GM12891 (cell line): ENCODE measurements around the gene POLG.

ENCODE experiments used
- PAX5 ChIP-seq: IDR thresholded peaks from 2 replicates; pipeline ENCODE4 v1.6.1; 2011; ENCODE audit warnings: low read length, moderate library complexity, mild to moderate bottlenecking; ENCODE audit not compliant: insufficient read depth, severe bottlenecking
- POLR2A ChIP-seq: IDR thresholded peaks from 2 replicates; pipeline ENCODE4 v1.6.1; 2011; ENCODE audit warnings: low read depth, low read length, control low read depth
- POLR2AphosphoS5 ChIP-seq: IDR thresholded peaks from 2 replicates; pipeline ENCODE4 v1.6.1; 2011; ENCODE audit warnings: low read depth, low read length, control low read depth
- SPI1 ChIP-seq: IDR thresholded peaks from 2 replicates; pipeline ENCODE4 v1.6.1; 2011; ENCODE audit warnings: low read depth, low read length, control low read depth
- TAF1 ChIP-seq: IDR thresholded peaks from 2 replicates; pipeline ENCODE4 v1.6.1; 2011; ENCODE audit warnings: low read depth, low read length, control low read depth

- TF ChIP-seq POLR2A (no peak), PAX5 (no peak), TAF1 (no peak), SPI1 (no peak), POLR2AphosphoS5 (no peak)
Observed at GRCh38 chr15:89356634-89357298, 22.1 kb upstream of the POLG start.
